ENCODE measurements around the gene MAPK14. TPM values are rescaled to one million over a fixed set of nuclear protein-coding genes. Genes with fewer than 3 reads are reported as not detected.
"Not testable (repeated sequence)": the region's sequence is repeated elsewhere in the genome, so short reads cannot be mapped to it uniquely, and the experiment has no call there.

Gene MAPK14
- 33.6 and 38.0 TPM in 2 replicates for total RNA-seq (2014; rRNA removed; shearing (Covaris generic))

- peak; percentile 100 for DNase-seq (ENCODE audit: low spot score)
Measured at GRCh38 chr6:36027501-36028087, at the start of gene MAPK14. TSS of gene MAPK14 (plus strand) at chr6:36027808. CDS start at chr6:36028158, 350 bp downstream.

GRCh38 chr6:35980126-35980525 is 47.5 kb upstream of the MAPK14 start:
- DNase-seq (ENCODE audit: low spot score): not testable (repeated sequence)

DNA sequence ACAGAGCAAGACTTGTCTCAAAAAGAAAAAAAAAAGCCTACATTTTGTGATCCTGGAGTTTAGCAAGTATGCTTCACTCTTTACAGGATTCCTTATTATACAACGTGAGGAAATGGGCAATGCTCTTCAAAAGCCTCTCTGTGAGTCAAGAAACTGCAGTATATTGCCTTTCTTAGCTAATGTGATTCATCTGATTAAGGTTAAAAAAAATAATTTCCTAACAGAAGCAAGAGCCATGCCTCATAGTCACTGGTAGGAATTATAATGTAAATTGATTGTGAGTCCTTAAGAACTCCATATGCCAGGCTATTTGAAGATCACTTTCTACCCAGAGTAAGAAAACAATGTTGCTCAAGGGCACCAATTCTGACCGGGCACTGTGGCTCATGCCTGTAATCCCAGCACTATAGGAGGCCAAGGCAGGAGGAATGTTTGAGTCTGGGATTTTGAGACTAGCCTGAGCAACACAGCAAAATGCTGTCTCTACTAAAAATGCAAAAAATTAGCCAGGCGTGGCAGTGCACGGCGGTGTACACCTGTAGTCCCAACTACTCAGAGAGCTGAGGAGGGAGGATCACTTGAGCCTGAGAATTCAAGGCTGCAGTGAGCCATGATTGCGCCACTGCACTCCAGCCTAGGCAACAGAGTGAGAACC is 46.5 kb upstream of the MAPK14 start:
- DNase-seq (ENCODE audit: low spot score): no peak

- no peak for DNase-seq (ENCODE audit: low spot score)
Measured at GRCh38 chr6:35984701-35985100, 42.9 kb upstream of the MAPK14 start.

GRCh38 chr6:35988047-35988446 is 39.6 kb upstream of the MAPK14 start:
- DNase-seq (ENCODE audit: low spot score): not testable (repeated sequence)

DNA sequence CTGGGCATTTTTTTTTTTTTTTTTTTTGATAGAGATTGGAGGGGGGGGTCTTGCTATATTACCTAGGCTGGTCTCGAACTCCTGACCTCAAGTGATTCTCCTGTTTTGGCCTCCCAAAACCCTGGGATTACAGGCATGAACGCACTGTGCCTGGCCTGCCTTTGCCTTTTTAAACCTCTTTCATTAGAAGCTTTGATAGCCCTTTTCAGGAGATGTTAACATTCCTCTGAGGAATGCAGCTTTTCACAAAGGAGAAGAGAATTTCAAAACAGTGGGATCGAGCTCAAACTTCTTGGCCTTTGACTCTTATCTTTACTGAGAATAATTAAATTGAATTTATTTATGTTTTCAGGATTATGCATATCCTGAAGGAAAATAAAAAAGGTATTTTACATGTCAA is 34.5 kb upstream of the MAPK14 start:
- no peak for DNase-seq (ENCODE audit: low spot score)

- no peak for DNase-seq (ENCODE audit: low spot score)
Measured at GRCh38 chr6:36000451-36000850, 27.2 kb upstream of the MAPK14 start.

- DNase-seq (ENCODE audit: low spot score): no peak
Measured at GRCh38 chr6:36015666-36016065, 11.9 kb upstream of the MAPK14 start.

DNA sequence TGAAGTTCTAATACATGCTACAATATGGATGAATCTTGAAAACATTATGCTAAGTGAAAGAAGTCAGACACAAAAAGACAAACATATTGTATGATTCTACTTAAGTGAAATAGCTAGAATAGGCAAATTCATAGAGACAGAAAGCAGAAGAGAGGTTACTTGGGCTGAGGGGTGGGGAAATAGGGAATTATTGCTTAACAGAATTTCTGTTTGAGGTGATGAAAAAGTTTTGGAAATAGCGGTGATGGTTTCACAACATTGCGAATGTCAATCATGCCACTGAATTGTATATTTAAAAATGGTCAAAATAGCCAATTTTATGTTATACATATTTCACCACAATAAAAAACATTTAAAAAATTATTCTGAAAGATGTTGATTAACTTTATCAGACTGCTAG is 9.3 kb upstream of the MAPK14 start:
- DNase-seq (ENCODE audit: low spot score): no peak

DNA sequence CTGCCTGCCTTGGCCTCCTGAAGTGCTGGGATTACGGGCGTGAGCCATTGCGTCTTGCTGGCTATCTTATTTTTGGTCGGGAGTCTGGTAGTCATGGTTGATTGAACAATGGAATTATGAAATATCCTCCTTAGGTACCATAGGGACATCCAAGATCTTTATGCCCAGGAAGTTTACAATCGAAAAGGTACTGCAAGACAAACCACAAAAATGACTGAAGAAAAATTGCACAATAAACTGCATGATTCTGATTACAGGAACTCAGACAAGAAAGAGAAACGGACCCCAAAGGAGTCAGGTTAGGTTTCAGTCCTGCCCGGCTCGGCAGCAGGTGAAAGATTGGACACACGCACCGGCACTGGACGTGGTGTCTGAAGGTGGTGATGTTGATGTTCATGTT is 8.4 kb upstream of the MAPK14 start:
- no peak for DNase-seq (ENCODE audit: low spot score)

GRCh38 chr6:36020154-36020553 is 7.5 kb upstream of the MAPK14 start:
- no peak for DNase-seq (ENCODE audit: low spot score)

- no peak for DNase-seq (ENCODE audit: low spot score)
Measured at GRCh38 chr6:36023996-36024795, 3.4 kb upstream of the MAPK14 start, which contains the start of gene SLC26A8. TSS of gene SLC26A8 (minus strand) at chr6:36024641. CDS start at chr6:36019707, 4,934 bp downstream.

- DNase-seq (ENCODE audit: low spot score): no peak
Measured at GRCh38 chr6:36025260-36025931, 2.2 kb upstream of the MAPK14 start.

GRCh38 chr6:36025932-36026327 is 1.7 kb upstream of the MAPK14 start:
- DNase-seq (ENCODE audit: low spot score): no peak

- DNase-seq (ENCODE audit: low spot score): peak; percentile 60
Measured at GRCh38 chr6:36028088-36028876, 674 bp downstream of the MAPK14 start.

GRCh38 chr6:36028877-36029324 is 1.3 kb downstream of the MAPK14 start:
- peak; percentile 70 for DNase-seq (ENCODE audit: low spot score)

- peak; percentile 35 for DNase-seq (ENCODE audit: low spot score)
Measured at GRCh38 chr6:36029464-36029863, 1.9 kb downstream of the MAPK14 start.

DNA sequence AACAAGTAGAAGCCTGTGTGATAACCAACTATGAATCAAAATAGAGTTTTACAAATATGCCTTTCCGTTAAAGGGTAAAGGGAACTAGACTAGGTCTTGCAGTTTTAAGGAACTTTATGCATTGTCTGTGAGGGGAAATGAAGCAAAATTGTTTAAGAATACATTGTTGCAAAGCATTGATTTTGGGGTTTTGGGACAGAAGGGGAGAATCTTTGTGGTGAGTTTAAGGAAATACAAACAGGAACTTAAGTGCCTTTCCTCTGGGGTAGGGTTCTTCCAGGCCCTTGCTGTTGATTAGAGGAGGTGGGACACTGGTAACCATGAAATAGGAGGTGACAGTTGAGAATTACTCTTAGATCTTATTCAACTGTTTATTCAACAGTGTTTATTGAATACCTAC is 4.7 kb downstream of the MAPK14 start:
- DNase-seq (ENCODE audit: low spot score): no peak

GRCh38 chr6:36033144-36033543 is 5.5 kb downstream of the MAPK14 start:
- not testable (repeated sequence) for DNase-seq (ENCODE audit: low spot score)

GRCh38 chr6:36033935-36034334 is 6.3 kb downstream of the MAPK14 start:
- DNase-seq (ENCODE audit: low spot score): no peak

GRCh38 chr6:36034441-36034840 is 6.8 kb downstream of the MAPK14 start:
- no peak for DNase-seq (ENCODE audit: low spot score)
